Activated gamma-delta T cell treated with anti-CD3 and anti-CD28 coated beads, Interleukin-2, amount 50 U/mL, for 16 hours (primary cell): ENCODE measurements around the gene CCDC38.
A peak's percentile ranks its signal among the peaks of the same experiment; 100 is the strongest.

Source experiments
- DNase-seq: peaks from one replicate; pipeline ENCODE4 v3.0.0-alpha.2; 2020; ENCODE audit warnings: low read depth

Gene CCDC38

DNA sequence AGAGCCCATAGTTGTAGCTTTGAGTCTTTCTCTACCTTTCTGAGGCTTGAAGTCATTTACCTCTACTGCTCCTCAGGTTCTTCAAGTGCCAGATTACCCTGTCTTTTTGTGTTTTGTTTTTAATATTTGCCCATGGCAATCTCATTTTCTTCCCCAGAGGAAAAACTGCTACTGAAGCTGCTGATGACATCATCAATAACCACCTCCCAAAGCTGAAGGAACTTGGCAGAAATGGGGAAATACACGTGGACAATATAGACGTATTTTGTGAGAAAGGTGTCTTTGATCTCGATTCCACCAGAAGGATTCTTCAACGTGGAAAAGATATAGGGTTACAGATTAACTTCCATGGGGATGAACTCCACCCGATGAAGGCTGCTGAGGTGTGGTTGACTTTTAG lies 17.8 kb upstream of the CCDC38 start:
- DNase-seq, result no peak

DNA sequence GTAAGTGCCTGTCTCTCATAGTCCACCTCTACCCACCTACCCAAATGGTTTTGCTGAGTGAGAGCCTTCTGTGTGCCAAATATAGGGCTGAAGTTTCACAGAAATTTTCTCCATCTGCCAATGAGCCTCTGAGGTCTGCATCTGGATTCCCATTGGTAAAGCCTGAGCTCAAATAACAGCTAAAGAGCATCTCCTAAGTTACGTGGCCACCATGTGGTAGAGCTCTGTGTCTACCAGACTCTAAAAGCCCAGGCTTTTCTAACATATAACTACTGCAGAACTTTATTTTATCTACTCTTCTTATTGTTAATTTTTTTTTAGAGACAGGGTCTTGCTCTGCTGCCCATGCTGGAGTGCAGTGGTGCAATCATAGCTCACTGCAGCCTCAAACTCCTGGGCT lies 16.7 kb upstream of the CCDC38 start:
- no peak for DNase-seq

DNA sequence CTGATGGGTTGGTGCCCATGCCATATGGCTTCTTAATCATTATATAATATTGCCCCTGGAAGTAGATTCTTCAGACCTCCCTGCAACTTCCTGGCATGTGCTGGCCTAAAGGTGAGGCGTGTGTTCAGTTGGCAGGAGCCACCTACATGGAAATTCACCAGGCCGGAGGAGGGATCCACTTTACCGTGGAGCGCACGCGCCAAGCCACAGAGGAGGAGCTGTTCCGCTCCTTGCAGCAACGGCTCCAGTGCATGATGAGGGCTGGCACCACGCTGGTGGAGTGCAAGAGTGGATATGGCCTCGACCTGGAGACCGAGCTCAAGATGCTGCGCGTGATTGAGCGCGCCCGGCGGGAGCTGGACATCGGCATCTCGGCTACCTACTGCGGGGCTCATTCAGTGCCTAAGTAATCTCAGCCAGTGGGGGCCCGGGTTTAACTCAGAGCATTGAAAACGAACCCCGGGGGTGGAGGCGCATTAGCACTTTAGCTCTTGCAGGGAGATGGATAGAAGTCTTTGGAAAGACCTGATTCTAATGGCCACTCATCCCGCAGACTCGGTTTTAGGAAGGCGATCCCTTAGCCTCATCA lies 14.2 kb upstream of the CCDC38 start:
- no peak for DNase-seq

DNA sequence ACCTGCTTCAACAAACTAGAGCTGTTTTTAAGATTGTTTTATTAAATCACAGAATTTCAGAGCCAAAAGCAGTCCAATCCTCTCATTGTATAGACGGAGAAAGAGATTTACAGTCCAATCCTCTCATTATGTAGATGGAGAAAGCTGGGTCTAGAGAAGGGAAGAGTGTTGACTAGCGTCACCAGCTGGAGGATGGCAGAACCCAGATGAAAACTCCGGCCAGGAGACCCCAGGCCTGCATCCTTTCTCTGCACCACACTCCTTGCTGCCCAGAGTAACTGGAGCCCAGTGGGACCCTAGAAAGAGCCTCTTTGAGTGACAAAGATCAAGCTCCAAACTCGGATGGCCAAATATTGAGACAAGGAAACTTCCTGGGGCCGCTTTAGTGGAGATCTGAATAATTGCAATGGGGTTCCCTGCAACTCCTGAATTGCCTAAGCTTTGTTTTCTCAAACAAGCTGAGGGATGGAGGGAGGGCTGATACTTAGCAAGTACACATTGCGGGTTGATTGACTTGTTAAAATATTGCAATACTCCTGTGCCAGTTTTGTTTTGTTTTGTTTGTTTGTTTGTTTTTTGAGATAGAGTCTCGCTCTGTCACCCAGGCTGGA lies 13.2 kb upstream of the CCDC38 start:
- no peak for DNase-seq

DNA sequence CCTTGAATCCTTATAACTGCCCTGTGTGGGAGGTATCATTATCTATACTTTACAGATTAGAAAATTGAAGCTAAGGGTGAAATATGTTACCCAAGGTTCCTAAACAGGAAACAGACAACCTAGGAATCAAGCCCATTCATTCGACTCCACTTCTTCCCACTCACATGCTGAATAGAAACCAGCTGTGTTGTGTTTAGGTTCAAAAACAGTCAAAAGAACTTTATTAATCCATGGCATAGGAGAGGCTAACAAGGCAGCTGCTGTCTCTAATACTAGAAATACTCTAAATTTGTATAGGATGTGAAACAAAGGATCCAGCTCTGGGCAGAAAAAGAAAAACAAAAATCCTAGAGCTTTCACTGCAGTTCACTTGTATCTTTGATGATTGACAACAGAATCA lies 10.6 kb upstream of the CCDC38 start:
- DNase-seq, result no peak

DNA sequence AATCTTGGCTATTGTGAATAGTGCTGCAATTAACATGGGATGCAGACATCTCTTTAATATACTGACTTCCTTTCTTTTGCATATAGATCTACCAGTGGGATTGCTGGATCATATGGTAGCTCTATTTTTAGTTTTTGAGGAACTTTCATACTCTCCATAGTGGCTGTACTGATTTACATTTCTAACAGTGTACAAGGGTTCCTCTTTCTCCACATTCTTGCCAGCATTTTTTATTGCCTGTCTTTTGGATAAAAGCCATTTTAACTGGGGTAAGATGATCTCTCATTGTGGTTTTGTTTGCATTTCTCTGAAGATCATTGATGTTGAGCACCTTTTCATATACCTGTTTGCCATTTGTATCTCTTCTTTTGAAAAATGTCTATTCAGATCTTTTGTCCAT lies 9.1 kb upstream of the CCDC38 start:
- DNase-seq, result no peak

DNA sequence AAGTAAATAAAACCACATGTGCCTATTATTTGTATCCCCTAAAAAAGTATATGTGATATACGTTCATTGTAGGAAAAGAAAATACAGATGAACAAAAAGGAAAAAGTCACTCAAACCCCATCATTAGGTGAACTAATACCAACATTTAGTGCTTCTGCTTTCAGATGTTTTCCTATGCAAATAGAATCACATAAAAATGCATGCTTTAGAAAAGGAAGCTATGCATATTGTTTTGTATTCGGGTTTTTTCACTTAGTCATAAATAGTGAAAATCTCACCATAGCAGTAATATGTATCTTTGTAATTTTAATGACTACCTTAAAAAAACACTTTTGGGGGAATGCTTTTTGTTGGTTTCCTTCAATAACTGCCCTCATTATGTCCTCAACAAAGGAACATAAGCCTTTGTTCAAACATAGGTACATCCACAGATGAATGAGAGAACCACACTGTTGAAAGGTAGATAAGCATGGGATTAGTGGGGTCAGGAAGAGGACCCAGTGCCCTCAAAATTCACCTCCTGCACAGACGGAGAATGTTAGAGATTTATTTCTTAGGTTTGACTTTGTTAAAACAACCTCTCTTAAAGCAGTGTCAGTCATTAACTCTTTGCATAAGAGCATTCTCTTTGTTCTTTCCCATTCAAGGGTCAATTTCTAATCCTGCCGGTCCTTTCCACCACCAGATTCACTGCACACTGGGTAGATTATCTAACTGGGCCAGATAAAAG lies 7.2 kb upstream of the CCDC38 start:
- no peak for DNase-seq

DNA sequence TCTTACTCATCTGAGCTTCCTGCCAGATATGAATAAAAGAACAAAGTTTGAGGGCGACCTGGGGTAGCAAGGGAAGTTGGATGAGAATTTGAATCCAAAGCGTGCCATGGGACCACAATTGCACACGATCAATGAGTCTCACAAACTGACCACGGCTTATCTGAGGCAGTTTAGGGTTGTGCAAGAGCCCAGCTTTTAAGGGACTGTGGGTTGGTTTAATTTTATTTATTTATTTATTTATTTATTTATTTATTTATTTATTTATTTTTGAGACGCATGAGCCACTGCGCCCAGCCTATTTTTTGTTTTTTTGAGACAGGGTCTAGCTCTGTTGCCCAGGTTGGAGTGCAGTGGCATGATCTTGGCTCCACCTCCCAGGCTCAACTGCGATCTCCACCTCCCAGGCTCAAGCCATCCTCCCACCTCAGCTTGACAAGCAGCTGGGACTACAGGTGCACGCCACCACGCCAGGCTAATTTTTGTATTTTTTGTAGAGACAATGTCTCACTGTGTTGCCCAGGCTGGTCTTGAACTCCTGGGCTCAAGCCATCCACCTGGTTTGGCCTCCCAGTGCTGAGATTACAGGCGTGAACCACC lies 1.8 kb upstream of the CCDC38 start:
- DNase-seq, result no peak

DNA sequence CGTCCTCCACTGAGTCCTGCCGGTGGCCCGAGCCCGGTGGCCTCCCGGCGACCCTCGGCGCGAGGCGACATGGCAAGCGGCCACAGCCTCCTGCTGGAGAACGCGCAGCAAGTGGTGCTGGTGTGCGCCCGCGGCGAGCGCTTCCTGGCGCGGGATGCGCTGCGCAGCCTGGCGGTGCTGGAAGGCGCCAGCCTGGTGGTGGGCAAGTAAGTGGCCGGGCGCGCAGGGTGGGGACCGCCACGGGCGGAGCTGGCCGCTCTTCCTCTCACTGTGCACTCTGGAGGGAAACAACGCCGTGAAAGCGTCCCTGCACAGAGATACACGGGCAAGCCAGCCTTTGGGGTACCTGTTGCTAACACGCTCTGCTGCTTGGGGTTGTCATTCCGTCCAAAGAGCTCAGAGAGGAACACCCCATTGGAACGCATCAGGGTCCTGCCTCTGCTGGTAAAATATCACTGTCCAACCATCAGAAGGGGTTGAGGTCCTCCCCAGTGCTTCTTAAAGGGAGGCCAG lies 972 bp upstream of the CCDC38 start, which contains the start of gene AMDHD1:
Gene AMDHD1, plus strand, starts transcription at position 2 of the 513 bp plus-strand sequence. Its CDS starts 68 bp downstream, at position 70.
- peak; percentile 41 for DNase-seq

DNA sequence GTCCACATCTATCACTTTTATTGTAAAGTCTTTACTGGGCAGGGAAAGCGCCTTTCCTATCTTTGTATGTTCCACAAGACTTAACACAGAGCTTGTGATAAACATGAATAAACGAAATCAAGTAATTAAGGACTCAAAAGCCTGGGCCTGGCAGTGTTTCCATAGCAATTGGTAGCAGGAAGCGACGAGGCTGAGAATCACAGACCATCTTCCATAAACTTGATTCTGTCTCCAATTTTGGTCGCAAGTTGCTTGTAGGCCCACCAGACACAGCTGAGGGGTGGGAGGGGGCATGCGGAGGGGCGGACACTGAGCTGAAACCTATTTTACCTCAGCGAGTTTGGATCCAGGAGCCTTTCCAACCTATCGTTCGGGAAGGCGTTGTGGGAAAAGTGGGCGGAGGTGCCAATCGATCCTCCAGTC lies 302 bp downstream of the CCDC38 start:
- DNase-seq, result no peak

DNA sequence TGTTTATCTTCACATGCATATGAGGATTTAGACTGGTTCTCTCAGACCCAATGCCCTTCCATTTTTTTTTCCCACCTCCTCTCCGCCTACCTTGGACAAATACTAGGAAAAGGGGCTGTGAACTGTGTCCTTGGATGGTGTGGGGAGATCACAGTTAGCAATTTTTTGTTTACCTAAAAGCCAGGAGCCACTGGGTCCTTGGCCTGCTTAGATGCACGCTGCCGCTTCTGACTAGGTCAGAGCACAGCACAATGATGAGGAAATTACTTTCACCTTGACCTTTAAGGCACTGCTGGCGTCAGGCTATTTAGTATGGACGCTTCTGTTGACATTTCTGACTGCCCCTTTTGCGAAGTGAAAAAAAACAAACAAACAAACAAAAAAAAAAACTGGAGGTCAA lies 1.9 kb downstream of the CCDC38 start:
- DNase-seq, result no peak

DNA sequence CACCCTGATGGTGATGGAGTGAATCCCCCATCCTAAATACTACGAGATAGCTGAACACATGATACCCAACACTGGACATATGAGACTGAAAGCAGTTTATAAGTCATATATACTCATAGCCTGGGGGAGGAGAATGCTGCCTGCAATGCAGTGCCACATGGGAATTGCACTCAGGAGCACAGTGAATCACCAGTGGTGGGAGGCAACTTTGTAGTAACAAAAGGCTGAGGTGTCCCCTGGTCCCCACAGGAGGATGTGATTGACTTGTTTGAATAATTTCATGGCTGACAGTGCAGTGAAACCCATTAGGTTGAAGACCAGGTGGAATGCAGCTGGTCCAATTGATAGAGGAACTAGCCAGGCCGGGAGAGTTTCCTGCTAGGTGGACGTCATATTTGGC lies 20.2 kb downstream of the CCDC38 start:
- no peak for DNase-seq

DNA sequence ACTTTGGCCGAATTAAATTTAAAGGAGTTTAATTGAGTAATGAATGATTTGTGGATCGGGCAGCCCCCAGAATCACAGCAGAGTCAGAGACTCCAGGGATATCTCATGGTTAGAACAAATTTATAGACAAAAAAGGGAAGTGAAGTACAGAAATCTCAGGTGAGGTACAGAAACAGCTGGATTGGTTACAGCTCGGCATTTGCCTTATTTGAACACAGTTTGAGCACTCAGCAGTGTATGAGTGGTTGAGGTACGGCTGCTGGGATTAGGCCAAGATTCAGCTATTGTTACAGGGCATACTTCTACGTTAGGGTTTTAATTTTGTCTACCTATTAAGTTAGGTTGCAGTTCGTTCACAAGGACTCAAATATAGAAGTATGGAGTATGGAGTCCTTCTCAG lies 23.3 kb downstream of the CCDC38 start:
- DNase-seq, result no peak

DNA sequence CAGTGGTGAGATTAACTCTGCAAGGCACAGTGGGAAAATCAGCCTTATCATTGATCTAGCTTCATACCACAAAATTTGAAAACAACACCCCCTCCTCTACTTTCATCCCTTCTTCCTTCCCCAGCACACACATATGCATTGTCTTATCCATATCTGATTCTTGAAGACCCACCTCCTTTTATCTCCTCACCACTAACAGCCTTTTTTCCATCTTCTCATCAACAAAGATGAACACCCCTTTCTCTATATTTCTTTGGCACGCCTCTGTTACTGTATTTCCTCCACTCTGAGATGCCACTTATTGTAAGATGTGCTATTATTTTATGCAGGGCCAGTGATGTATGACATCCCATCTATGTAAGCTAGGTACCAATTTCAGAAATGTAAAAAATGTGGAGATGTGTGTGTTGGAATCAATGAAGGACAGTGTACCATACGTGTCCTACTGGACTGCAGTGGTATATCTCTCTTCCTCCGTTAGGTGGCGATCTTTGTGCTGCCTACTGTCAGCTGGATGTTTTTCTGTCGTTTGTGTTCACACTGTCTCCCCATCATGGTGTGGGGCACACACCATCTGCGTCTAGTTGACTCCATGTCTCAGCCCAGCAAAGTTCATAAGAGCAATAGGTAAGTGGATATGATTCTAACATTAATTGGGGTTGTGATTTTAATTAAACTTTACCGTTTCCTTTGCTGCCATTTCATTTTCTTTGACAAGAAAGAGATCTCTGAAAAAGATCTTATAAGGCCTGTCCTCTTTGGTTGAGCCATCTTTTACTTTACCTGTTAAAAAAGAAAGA lies 24.0 kb downstream of the CCDC38 start:
- DNase-seq, result peak; percentile 4

DNA sequence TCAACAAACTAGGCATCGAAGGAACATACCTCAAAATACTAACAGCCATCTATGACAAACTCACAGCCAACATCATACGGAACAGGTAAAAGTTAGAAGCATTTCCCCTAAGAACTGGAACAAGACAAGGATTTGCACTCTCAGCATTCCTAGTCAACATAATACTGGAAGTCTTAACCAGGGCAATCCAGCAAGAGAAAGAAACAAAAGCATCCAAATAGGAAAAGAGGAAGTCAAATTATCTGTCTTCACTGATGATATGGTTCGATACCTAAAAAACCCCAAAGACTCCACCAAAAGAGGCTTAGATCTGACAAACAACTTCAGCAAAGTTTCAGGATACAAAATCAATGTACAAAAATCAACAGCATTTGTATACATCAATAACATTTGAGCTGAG lies 32.5 kb downstream of the CCDC38 start:
- no peak for DNase-seq

DNA sequence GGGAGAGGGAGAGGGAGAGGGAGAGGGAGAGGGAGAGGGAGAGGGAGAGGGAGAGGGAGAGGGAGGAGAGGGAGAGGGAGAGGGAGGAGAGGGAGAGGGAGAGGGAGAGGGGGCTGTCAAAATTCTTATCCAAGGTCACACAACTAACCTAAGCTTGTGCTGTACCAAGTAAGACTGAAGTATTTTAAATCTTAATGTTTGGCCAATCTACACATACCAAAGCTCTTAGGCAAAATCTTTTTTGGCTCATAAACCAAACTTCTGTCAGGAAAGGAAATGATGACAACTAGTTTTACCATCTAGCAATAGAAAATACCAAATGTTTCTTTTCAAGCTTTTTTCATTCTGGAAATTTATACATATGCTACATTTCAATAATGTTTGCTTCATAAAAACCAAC lies 33.8 kb downstream of the CCDC38 start:
- DNase-seq, result no peak

DNA sequence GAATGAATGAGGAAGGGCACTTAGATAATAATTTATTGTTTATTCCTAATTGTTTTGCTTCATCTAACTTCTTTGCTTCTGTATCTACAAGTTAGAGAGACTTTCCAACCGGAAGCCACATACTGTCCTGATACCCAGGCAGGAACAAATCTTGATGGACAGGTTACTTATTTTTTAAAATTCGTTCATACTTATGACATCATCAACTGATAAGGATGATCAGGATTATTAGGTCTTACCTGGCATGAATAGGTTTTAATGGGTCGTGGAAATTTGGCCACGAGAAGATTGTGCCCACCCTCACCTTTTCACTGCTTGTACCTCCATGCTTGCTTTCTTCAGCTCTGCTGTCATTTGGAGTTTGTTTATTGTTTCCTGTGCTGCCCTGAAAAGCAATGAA lies 44.3 kb downstream of the CCDC38 start:
- DNase-seq, result no peak

DNA sequence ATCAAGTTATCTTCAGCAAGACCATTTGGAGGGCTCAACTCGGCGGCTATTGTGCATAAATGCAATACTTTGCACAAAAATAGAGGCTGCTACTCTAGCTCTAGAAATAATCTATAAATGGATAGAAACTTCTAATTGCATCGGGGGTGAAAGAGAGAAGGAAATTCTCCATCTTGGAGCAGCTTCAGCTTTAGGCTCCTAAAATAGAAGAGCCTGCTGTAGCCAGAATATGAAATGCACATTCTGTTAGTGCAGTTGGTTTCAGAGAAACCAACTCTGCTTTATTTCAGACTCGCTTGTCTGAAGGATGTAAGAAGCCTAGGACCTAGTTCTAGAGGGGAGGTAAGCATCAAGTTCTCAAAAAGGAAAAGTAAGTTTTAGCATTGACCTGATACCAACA lies 45.6 kb downstream of the CCDC38 start:
- DNase-seq, result no peak

DNA sequence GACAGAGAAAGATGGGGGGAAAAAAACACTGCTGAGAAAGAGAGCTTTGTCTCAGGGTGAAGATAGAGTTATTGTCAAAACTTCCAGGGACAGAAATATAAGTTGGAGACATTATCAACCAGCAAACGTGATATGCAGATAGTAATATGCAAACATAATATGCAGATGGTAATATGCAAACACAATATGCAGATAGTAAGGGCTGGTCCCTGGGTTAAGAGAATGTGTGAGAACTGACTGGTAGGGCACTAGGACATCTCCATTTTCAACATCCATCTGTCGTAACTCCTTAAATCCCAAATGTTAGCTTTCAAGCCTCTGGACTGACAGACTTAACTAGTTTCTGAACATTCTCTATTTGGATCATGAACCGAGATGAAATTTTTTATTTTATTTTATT lies 51.5 kb downstream of the CCDC38 start:
- DNase-seq, result no peak

DNA sequence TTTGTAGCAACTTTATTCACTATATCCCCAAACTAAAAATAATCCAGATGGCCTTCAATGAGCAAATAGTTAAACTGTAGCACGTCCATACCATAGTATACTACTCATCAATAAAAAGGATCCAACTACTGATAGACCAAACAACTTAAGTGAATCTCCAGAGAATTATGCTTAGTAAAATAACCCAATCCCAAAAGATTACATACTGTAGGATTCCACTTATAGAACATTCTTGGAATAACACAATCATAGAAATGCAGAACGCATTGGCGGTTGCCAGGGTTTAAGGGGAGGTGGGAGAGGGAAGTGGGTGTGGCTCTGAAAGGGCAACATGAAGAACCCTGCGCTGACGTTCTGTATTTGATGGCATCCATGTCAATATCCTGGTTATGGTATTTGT lies 55.1 kb downstream of the CCDC38 start:
- DNase-seq, result no peak

DNA sequence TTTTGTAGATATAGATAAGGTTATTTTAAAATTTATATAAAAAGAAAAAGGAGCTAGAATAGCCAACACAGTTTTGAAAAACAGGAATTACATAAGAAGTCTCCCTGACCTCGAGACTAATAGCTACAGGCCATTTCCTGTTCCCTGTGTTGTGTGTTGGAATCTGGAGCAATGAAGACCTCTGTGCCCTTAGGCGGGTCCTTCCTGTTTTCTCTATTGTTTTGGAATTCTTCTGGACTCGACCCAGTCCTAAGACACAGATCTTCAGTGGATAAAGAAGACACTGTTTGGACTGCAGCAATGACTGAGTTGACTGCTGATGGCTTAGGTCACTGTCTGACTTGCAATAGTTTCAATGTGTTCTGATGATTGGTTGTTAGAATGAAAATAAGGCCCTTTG lies 57.4 kb downstream of the CCDC38 start:
- no peak for DNase-seq

DNA sequence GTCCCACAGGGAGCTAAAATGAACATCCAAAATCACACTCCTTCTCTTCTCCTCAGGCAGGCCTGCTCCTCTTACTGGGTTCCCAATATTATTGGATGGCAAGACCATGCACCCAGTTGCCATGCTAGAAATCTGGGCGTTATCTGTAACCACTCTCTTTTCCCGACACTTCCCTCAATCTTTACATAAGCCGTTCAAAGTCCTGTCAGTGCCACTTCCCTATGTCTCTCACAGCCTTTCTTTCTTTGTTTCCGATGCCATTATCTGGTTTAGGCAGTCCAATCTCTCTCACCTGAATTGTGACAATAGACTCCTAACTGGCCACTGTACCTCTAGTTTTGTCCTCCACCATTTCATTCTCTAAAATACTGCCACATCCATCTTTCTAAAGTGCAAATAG lies 59.5 kb downstream of the CCDC38 start:
- no peak for DNase-seq
